Amniotic stem cell (primary cell): ENCODE data around the gene NLRP4.
"Not testable (repeated sequence)": the region's sequence is repeated elsewhere in the genome, so short reads cannot be mapped to it uniquely, and the experiment has no call there.

Source experiments
- DNase-seq: peaks from one replicate; lab custom pipeline; 2025; lab: John Stamatoyannopoulos, UW

NLRP4 gene

DNA sequence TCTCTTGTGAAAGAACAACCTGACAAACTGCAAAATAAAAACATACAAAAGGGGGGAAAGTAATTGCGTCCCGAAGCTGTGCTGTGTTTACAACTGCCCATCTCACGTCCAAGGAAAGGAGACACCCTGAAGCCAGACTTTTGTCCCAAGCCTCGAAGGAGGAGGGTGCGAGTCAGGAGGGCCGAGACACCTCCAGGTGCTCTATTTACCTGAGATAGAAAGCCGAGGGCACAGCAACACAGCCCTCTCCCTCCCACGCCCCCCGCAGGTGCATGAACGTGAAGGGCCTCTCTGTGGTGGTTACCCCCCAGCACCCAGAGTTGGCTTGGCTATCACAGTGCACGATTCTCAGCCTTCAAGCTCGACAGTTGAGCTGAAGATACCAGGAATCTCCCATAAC, 62.6 kb downstream of the NLRP4 start:
- DNase-seq: no peak

DNA sequence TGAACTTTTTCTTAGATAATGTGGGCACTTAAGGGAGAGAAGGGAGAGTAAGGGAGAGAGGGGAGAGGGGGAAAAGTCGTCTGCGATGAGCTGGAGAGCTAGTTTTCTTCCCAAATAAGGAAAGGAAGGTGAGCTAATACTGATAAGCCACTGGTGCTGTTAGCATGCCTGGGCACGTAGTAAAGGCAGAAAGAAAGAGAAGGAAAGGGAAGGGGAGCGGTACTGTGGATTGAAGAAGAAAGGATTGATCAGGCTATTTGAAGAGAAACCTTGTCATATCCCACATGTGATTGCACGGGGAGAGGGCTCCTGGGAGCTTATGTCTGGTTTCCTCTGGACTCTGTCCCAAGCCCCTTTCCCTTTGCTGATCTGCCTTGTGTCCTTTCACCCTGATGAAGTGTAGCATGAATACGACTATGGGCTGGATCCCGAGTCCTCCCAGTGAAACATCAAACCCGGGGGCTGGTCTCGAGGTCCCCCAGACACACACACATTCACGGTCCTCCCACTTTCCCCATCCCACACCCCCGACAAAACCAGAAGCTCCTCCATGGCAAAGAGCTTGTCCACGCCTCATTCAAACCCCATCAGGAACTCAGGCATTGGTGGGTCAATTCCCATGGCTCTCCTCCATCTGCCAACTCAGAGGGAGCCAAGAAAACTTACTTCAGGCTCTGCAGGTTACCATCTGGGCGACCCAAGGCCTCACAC, 65.2 kb downstream of the NLRP4 start:
- DNase-seq: no peak

DNA sequence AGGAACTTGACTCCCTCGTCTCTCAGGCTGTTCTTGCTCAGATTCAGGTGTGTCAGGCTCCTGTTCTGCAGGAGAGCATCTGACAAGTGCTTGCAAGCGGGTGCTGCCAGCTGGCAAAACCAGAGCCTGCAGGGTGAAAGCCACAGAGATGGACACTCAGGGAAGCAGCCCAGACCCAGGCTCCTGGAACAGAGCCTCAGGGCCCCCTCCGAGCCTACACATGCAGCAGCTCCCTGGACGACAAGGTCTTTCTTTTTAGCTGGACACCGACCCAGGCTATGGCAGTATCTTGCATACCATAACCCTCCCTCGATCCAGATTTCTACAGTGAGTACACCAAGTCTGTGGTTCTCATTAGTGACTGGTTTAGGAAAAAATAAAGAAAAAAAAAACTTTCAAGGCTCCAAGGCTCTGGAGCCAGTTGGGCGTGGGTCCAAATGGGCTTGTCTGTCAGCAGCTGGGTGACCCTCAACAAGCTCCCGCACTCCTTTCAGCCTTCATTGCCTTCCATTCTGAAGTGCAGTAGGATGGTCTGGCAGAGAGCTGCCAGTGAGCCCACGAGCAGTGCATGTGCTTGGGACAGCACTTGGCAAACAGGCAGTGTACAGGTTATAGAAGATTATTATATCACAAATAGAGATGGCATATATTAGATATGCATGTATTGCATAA, 65.9 kb downstream of the NLRP4 start:
- DNase-seq: no peak

DNA sequence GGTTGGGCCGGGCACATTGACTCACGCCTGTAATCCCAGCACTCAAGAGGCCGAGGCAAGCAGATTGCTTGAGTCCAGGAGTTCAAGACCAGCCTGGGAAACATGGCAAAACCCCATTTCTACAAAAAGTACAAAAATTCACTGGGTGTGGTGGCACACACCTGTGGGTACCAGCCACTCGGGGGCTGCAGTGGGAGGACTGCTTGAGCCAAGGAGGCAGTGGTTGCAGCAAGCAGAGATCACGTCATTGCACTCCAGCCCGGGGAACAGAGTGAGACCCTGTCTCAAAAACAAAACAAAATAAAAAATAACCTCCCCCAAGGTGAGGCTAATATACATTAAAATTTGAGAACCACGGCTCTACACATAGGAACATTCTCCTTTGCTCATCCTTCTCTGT, 70.9 kb downstream of the NLRP4 start:
- no peak for DNase-seq

DNA sequence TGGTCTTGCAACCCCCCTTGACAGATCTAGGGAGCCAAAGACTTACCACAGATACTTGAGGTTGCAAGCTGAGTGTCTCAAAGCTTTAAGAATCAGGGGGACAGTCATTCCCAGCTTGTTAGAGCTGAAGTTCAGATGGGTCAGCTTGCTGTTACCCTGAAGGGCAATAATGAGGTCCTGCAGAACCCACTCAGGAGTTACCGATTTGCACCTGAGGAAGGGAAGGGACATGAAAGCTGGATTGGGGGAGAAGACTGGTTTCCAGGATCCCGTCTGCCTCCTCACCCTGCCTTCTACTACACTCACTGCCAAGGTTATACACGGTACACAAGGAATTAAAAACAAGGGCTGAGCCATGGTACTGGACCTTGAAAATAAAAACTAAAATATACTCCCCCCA, 71.4 kb downstream of the NLRP4 start:
- no peak for DNase-seq

DNA sequence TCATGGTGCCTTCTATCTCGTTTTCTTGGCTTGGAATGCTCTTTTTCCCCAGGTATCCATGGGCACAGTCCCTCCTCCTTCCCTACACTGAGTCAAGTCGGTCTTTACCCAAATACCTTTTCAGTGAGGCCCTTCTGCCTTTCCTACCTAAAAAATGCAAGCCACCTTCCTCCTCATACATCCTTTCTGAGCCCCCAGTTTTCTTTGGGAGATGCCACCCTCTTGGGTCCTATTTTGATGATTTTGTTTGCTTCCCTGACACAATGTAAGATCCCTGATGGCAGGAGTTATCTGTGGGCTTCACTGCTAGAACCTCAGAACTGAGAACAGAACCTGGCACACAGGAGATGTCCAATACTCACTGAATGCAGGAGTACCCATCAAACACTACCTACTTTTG, 73.5 kb downstream of the NLRP4 start:
- no peak for DNase-seq

DNA sequence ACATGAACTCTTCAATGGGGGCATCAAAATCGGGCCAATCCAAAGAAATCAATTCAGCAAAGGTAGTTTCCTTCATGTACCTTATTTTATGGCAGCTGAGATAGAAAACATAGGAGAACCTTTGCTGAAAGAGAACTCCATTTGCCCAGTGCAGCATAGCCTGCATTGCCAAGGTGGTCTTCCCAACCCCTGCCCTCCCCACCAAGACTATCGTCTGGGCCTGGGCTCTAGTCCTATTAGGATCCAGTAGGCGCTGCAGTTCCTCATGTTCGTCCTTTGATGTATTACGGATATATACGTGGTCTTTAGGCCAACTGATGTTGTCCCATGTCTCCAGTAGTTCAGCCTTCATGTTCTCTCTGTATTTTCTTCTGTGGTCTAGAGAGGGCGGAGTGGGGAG, 76.6 kb downstream of the NLRP4 start:
- no peak for DNase-seq

DNA sequence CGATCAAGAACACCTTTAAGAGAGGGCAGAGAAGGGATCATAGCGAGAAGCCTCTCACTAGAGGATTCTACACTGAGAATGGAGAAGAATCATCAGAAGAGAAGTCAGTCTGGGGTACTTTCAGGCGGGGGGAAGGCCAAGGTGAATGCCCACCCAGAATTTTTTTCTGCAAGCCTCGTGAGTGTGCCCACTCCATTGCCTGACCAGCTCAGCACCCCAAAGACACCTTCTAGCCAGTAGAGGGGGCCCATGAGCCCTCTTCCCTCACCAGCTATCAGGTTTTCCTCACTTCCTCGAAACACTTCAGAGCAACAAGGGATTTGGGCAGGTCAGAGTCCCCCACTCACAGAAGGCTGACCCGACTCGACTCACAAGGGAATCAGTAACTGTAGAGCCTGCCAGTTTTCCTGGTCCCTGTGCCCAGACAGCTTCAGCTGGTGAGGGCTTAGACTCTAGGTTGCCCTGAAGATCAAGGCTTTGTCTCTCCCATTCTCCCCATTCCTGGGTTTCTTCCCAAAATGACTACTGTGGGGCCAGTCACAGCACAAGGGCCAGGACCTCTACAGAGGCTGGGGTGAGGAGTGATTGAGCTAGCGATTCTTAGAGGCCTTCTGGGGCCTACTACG, 77.4 kb downstream of the NLRP4 start:
- no peak for DNase-seq

DNA sequence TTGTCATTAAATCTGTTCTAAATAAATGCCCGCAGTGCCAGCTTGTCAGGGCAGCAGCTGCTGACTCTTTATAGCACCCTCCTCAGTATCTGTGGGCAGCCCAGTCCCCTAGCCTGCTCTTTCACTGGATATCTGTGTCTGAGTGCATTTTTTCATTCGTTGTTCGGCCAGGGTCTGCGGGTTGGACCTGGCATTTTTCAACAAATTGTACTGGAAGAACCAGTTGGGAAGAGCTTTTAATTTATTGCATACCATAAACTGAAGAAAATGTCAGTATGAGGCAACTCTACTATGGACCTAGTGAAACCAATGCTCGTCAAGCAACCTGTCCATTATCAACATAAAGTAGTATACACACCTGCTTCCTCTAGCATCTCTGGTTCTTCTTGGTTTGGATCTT, 87.2 kb downstream of the NLRP4 start:
- DNase-seq: no peak

DNA sequence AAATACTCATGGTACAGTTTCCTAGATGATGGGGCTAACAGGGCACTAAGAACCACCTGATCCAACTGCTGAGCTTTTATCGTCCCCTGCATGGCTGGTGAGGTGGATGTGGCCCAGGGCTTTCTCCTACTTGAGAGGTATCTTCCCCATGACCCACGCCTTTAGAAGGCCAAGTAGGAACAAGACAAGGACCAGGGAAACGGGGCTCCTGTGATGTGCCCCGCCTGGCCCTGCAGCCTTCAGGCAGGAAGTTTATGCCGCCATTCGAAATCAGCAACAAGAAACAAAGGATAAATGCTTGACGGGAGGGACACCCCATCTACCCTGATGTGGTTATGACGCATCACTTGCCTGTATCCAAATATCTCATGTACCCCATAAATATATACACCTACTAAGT, 91.7 kb downstream of the NLRP4 start:
- no peak for DNase-seq

DNA sequence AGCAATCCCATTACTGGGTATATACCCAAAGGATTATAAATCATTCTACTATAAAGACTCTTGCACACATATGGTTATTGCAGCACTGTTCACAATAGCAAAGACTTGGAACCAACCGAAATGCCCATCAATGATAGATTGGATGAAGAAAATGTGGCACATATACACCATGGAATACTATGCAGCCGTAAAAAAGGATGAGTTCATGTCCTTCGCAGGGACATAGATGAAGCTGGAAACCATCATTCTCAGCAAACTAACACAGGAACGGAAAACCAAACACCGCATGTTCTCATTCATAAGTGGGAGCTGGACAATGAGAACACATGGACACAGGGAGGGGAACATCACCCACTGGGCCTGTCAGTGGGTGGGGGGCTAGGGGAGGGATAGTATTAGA, 92.9 kb downstream of the NLRP4 start:
- DNase-seq: not testable (repeated sequence)

DNA sequence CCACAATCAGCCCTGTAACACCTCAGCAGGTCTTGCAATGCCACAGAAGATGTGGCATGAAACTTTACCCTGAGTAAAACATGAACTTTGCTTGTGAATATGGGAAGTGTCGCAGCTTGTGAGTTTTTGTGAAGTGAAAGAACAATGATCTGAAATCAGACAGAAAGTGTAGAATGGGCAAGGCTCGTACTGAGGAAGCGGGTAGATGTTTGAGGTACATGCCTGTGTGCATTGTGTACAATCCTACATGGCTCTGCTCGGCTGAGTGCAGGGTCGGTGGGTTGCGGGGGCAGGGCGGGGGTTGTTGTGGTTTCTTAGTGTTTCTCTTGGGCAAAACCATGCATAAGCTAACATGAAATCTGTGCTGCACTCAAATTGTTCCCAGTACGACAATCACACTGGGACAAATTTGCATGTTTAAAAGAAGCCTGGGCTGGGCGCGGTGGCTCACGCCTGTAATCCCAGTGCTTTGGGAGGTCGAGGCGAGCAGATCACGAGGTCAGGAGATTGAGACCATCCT, 94.7 kb downstream of the NLRP4 start:
- DNase-seq: no peak
